ENCODE results near the gene ZNF576. TPM values are rescaled to one million over a fixed set of nuclear protein-coding genes. Genes with fewer than 3 reads are reported as not detected.

ZNF576 gene
- total RNA-seq, 1 experiment from 2014 or later, result 18.4 TPM

DNA sequence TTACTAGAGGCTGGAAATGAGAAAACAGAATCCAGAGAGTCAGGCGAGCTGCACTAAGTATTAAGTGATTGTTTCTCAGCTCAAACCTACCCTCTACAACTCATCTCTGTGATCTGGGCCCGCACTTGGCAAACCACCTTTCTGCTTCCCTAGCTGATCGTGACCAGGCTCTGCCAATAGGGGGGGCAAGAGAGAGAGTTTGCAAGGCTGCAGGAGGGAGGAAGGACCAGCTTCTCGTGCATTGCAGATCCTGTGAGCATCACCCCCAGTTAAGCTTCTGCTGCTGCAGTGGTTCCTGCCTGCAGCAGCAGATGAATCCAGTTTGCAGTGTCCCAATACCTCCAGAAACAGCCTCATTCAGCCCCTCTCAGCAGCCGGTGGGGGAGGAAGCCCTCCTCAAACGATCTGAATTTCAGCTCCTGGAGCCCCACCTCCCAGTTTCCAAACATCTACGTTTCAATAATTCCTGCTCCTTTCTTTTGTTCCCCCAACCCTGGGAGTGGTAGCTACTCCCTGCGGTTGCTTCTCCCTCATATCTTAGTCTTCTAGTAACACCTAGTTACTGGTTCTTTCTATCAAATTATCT is 41.1 kb upstream of the ZNF576 start:
- Mint-ChIP-seq H3K9me3 (ENCODE audit: unreplicated experiment) (no peaks in the 10 kb centered on the region), H3K4me3 (ENCODE audit: unreplicated experiment) (no peak overlapping the region), H3K36me3 (ENCODE audit: insufficient read depth, unreplicated experiment) (peaks cover 50% of the 10 kb centered on the region), H3K4me1 (ENCODE audit: insufficient read depth, unreplicated experiment) (no peaks in the 10 kb centered on the region), H3K27ac (ENCODE audit: low read depth, unreplicated experiment) (no peak overlapping the region), H3K27me3 (ENCODE audit: insufficient read depth, unreplicated experiment) (no peaks in the 10 kb centered on the region)
- TF ChIP-seq, protein P1, sequence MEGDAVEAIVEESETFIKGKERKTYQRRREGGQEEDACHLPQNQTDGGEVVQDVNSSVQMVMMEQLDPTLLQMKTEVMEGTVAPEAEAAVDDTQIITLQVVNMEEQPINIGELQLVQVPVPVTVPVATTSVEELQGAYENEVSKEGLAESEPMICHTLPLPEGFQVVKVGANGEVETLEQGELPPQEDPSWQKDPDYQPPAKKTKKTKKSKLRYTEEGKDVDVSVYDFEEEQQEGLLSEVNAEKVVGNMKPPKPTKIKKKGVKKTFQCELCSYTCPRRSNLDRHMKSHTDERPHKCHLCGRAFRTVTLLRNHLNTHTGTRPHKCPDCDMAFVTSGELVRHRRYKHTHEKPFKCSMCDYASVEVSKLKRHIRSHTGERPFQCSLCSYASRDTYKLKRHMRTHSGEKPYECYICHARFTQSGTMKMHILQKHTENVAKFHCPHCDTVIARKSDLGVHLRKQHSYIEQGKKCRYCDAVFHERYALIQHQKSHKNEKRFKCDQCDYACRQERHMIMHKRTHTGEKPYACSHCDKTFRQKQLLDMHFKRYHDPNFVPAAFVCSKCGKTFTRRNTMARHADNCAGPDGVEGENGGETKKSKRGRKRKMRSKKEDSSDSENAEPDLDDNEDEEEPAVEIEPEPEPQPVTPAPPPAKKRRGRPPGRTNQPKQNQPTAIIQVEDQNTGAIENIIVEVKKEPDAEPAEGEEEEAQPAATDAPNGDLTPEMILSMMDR (IDR thresholded peaks at IDR 0.05; ENCODE audit: unreplicated experiment), result peak; percentile 76
- DNase-seq (ENCODE audit: unreplicated experiment), result peak; percentile 81
- no TSS peak for BruUV-seq (replicated peaks)
- intact Hi-C loops (cut with micrococcal nuclease), result loop anchor here (1.0 kb wide), 1 partner anchor 97 kb away; no protein-coding TSS in a partner anchor
- POLR2A ChIA-PET, result interaction anchor here (0.5 to 1.6 kb wide), 6 partner anchors 19 to 223 kb away, joined by 3 to 6 read pairs (median 3); partner anchors contain the start of genes IRGQ, ZNF575 and ZNF576
- CTCF ChIA-PET, result interaction anchor here (0.6 to 2.8 kb wide), 30 partner anchors 9 to 225 kb away, joined by 3 to 19 read pairs (median 4); partner anchors contain the start of genes IRGQ, KCNN4 and ZNF576

DNA sequence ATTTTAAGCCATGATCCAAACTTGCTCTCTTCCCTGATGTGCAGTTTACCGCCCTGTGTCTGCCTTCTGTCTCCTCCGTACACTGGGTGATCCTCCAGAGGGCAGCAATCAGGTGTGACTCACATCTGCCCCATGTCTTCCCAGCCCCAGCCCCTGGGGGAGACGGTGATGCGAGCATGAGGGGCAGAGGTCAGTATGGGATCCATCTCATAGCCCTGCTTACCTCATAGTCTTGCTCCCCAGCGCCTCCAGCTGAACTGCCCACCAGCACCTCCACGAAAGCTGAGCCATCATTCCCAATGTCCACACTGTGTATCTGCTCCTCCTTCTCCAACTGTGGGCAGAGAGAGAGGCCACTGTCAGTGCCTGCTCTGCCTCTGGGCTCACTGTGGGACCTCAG is 35.7 kb upstream of the ZNF576 start:
- no TSS peak for BruUV-seq (replicated peaks)
- TF ChIP-seq, protein P1 (IDR thresholded peaks at IDR 0.05; ENCODE audit: unreplicated experiment), result no peak
- peak; percentile 10 for DNase-seq (ENCODE audit: unreplicated experiment)
- Mint-ChIP-seq H3K36me3 (ENCODE audit: insufficient read depth, unreplicated experiment) (peaks cover 44% of the 10 kb centered on the region), H3K27ac (ENCODE audit: low read depth, unreplicated experiment) (no peak overlapping the region), H3K4me1 (ENCODE audit: insufficient read depth, unreplicated experiment) (peaks cover 6% of the 10 kb centered on the region), H3K9me3 (ENCODE audit: unreplicated experiment) (no peaks in the 10 kb centered on the region), H3K4me3 (ENCODE audit: unreplicated experiment) (no peak overlapping the region), H3K27me3 (ENCODE audit: insufficient read depth, unreplicated experiment) (no peaks in the 10 kb centered on the region)
- intact Hi-C loops (cut with micrococcal nuclease), result no loop called here
- CTCF ChIA-PET, result interaction anchor here (0.6 to 0.8 kb wide), 4 partner anchors 10 to 325 kb away, joined by 3 to 6 read pairs (median 5); no protein-coding TSS in a partner anchor
- POLR2A ChIA-PET, result no interaction called here

DNA sequence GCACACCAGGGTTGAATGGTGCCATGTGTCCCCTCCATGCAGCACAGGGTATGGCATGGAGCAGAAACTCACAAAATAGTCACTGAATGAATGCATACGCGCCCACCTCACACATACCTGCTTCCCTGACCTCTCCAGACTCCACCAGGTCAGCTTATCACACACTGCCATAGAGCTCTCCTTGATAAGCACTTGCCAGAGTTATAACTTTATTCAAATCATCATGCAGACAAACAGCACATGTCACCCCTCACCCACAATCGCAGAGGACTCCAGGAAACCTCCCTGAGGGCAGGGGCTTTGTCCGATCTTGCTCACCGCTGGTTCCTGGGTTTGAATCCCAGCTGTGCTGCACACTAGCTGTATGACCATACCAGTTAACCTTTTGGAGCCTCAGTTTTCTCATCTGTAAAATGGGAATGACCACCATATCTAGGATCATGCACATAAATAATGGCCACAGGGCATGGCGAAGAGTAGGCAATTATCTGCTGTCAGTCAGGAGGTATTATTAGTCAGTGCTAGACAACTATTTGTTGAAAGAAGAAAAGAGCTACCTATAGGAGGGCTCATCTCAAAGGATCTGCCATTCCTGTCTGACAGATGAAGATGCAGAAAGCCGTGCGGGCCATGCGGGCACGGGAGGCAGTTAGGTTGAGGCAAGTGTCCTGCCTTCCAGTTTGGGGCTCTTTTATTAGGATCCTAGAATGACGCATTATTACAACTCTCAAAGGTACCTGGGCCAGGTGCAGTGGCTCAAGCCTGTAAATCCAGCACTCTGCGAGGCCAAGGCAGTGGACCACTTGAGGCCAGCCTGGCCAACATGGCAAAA is 35.0 kb upstream of the ZNF576 start:
- peaks cover 6% of the 10 kb centered on the region for H3K4me1 Mint-ChIP-seq (ENCODE audit: insufficient read depth, unreplicated experiment)
- POLR2A ChIA-PET, result no interaction called here

More for the DNA sequence above, 35.0 kb upstream of the ZNF576 start:
- DNase-seq (ENCODE audit: unreplicated experiment), result no peak
- Mint-ChIP-seq H3K9me3 (ENCODE audit: unreplicated experiment) (no peaks in the 10 kb centered on the region), H3K4me3 (ENCODE audit: unreplicated experiment) (no peak overlapping the region), H3K27me3 (ENCODE audit: insufficient read depth, unreplicated experiment) (no peaks in the 10 kb centered on the region), H3K27ac (ENCODE audit: low read depth, unreplicated experiment) (no peak overlapping the region), H3K36me3 (ENCODE audit: insufficient read depth, unreplicated experiment) (peaks cover 40% of the 10 kb centered on the region)
- TF ChIP-seq, protein P1 (IDR thresholded peaks at IDR 0.05; ENCODE audit: unreplicated experiment), result no peak
- BruUV-seq (replicated peaks), result no TSS peak
- CTCF ChIA-PET, result interaction anchor here (0.6 to 1.0 kb wide), 3 partner anchors 11 to 133 kb away, joined by 3 to 5 read pairs (median 5); no protein-coding TSS in a partner anchor
- intact Hi-C loops (cut with micrococcal nuclease), result no loop called here
